ENCODE measurements around the gene SCN4B.

Gene SCN4B

GRCh38 chr11:118151431-118151830 lies 1.2 kb downstream of the SCN4B start:
- DNase-seq: no peak

DNA sequence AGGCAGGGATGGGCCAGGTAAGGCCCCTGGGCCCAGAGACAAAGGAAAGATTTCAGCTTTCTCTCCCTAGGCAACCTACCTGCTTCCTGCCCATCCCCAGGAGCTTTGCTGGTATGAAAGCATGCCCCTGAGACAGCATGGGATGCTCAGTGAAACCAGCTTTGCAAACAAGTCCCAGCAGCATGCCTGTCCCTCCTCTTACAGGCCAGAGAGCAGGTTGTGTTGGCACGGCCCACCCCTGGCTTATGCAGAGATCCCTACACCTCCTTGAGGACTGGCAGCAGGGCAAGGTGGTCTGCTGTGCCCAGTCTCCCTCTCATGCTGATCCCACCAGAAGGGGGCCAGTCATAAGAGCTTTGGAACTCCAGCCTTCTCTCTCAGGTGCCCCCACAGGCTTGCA lies 3.1 kb downstream of the SCN4B start:
- no peak for DNase-seq

DNA sequence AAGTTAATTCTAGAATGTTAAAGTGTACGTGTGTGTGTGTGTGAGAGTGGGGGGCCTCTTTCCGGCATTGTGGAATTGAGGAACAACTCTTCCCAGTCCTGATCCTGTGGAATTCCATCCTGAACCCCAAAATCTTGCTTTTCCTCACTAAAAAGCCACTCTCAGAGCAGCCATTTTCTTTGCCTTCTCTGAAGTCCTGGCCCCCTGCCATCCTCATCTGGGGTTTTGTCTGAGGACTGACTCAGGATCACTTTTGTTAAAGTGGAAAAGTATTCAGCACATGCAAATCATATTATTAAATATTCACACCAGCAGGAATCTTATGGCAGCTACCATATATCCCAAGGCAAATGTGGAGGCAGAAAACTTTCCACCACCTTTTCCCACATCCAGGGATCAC lies 3.8 kb downstream of the SCN4B start:
- no peak for DNase-seq

DNA sequence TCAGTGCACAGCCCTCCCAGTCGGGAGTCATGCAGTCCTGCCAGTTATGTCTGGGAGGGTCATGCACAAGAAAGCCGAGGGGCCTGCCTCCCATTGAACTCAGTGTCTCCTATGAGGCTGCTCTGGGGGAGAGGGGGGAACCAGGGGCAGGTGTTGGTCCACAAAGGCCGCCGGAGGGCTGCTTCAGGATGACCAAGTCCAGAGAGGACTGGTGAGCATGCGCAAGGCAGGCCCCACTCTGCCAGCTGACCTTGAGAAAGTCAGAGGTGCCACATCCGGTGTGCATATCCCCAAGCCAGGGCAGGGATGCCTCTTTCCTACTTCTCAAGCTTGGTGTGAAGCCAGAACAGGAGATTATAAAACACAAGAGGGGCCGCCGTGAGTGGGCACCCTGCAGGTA lies 4.4 kb downstream of the SCN4B start:
- DNase-seq: no peak

- DNase-seq: no peak
Measured at GRCh38 chr11:118147502-118147901, 5.1 kb downstream of the SCN4B start.

GRCh38 chr11:118146554-118146953 lies 6.1 kb downstream of the SCN4B start:
- no peak for DNase-seq

DNA sequence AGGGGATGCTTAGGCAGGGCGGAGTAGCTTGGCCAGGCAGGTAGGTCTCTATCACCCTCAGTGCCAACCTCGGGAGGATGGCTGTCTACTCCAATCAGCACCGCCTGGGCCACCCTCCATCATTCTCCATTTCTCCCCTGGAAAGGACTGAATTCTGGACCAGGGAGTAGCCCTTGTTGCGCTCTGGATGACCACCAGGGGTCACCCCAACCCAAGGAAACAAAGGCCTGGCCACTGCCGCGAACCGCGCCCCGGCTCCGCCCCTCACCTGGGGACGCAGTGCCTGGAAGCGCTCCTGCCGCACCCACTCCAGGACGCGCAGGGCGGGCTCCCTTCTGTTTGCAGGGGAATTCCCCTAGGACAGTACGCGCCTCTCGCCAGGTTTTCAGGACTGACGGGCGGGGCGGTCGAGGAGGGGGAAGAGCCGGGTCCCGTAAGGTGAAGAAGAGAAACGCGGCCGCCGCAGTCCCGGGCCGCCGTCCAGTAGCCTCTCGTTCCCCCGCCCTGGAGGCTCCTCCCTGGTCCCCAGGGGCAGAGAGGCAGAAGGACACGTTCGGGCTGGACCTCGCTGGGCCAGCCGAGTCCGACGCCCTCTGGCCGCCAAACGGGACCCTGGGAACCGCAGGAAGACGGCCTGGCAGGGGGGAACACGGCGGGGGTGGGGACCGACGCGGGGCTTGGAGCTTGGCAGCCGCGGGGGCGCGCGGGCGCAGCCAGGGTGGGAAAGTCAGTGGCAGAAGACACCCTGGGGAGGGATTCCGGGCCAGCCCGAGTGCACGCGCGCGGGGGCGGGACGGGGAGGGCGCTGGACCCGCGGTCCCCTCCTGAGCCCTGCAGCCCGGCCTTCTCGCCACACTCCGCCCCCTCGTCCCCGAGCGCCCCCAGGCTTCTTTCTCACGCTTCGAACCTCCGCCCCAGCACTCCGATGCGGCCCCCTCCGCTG lies 7.1 kb downstream of the SCN4B start:
- peak; percentile 75 for DNase-seq

DNA sequence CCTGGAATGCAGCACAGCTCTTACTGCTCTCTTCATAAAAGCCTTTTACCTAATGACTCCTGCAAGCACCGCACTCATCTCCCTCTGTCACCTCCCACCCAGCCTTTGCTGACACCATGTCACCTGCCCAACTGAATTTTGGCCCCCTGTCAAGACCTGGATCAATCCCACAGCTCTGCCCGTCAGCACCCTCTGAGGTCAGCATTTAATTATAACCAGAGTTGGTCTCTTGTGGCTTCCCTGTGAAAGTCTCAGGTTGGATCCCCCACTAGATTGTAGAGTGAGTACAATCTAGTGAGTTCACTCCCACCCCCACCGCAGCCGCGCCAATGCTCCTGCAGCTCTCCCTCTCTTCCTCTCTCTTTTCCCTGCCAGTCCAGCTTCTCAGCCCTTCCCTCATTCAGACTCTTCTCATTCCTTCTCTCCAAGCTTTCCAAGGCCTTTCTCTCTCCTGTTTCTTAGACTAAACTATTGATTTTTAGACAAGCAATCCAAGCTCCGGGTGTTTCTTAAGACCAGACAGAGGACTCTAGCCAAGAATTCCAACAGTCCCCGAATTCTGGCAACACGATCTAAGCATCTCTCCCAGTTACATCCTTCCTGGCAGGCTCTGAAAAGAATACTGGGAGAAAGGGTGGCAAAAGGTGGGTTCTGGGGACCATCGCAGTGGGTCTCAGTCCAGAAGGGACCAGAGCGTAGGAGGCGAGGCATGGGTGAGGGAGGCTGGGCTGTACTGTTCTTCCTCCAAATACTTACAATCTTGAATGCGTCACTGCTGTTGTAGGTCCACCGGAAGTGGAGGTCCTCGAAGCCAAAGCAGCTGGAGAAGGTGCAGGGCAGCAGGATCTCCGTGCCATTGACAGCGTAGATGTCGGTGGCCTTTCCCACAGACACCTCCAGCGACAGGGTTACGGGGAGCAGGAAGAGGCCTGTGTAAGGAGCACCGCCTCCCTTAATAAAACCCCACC lies 8.0 kb downstream of the SCN4B start:
- DNase-seq: no peak

- no peak for DNase-seq
Measured at GRCh38 chr11:118143661-118144185, 8.9 kb downstream of the SCN4B start.

GRCh38 chr11:118142809-118143208 lies 9.8 kb downstream of the SCN4B start:
- no peak for DNase-seq

DNA sequence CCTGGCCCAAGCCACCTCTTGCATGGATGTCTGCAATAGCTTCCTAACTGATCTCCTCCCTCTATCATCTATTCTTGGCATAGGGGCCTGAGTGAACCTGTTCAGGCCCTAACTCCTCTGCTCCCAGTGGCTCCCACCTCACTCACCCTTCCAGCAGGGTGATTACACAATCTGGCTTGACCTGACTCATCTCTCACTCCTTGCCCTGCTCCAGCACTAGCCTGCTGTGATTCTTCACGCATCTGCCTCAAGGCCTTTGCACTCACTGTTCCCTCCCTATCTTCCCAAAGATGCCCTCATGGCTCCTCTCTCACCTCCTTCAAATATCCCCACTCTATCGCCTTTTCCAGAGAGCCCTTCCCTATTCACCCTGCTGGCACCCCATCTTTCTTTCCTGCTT lies 10.5 kb downstream of the SCN4B start:
- no peak for DNase-seq

- no peak for DNase-seq
Measured at GRCh38 chr11:118139578-118139977, 13.0 kb downstream of the SCN4B start.

- DNase-seq: no peak
Measured at GRCh38 chr11:118138839-118139420, 13.7 kb downstream of the SCN4B start.

GRCh38 chr11:118136801-118137200 lies 15.8 kb downstream of the SCN4B start:
- DNase-seq: no peak

- no peak for DNase-seq
Measured at GRCh38 chr11:118136341-118136740, 16.3 kb downstream of the SCN4B start.

- DNase-seq: no peak
Measured at GRCh38 chr11:118135796-118136165, 16.8 kb downstream of the SCN4B start.

GRCh38 chr11:118135051-118135795 lies 17.4 kb downstream of the SCN4B start:
- DNase-seq: no peak

GRCh38 chr11:118133816-118134215 lies 18.8 kb downstream of the SCN4B start:
- DNase-seq: no peak

GRCh38 chr11:118132385-118133151 lies 20.1 kb downstream of the SCN4B start:
- no peak for DNase-seq

DNA sequence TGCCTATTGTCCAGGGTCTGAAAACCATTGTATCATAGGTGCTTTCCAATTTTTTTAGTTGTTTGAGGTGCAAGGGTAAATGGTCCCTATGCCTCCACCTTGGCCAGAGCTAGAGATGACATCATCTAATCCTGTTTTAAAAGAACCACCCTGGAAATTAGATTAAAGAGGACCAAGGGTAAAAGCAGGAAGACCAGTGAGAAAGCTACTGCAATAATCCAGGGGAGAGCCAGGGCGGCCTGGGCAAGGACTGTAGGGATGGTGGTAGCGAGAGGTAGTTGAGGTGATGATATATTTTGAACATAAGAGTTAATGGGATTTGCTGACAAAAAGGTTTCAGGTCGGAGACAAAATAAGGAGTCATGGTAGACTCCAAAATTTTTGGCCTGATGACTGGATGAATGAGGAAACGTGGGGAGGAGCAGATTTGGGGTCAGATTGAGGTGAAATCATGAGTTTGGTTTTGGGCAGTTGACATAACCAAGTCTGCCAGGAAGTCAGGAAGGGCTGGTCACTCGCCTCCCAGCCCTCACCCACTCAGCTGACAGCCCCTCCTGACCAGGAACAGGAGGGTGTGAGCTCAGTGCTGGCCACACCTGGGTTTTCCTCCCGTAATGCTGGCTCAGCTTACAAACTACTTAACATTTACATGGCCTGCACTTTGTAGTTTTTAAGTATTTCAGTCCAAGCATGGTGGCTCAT lies 23.0 kb downstream of the SCN4B start:
- no peak for DNase-seq

Data from activated CD4-positive, alpha-beta T cell treated with anti-CD3 and anti-CD28 coated beads for 1 hour (primary cell).